Endodermal cell (in vitro differentiated cells): ENCODE measurements around the gene ZFY. TPM values are rescaled to one million over a fixed set of nuclear protein-coding genes. Genes with fewer than 3 reads are reported as not detected.

ENCODE experiments used
- DNase-seq: peaks from one replicate; pipeline ENCODE4 v3.0.0-alpha.2; 2017
- H3K27ac ChIP-seq: 2 replicates; pipeline ENCODE4 v1.5.1; 2013; ENCODE audit warnings: mild to moderate bottlenecking, low read depth, low read length, moderate library complexity
- H3K27me3 ChIP-seq: 2 replicates; pipeline ENCODE4 v1.6.1; 2013; ENCODE audit warnings: mild to moderate bottlenecking, low read length, moderate library complexity; ENCODE audit not compliant: insufficient read depth, control insufficient read depth, poor library complexity, severe bottlenecking
- H3K36me3 ChIP-seq: 2 replicates; pipeline ENCODE4 v1.7.0; 2013; ENCODE audit warnings: mild to moderate bottlenecking, low read length, moderate library complexity; ENCODE audit not compliant: control insufficient read depth, insufficient read depth
- H3K4me1 ChIP-seq: one replicate; pipeline ENCODE4 v1.7.0; 2013; ENCODE audit warnings: low read length; ENCODE audit not compliant: control insufficient read depth, insufficient read depth
- H3K4me3 ChIP-seq: 2 replicates; pipeline ENCODE4 v1.5.1; 2013; ENCODE audit warnings: mild to moderate bottlenecking, low read length, moderate library complexity
- H3K9ac ChIP-seq: 2 replicates; pipeline ENCODE4 v1.6.1; 2013; ENCODE audit warnings: mild to moderate bottlenecking, low read length, moderate library complexity; ENCODE audit not compliant: poor library complexity, severe bottlenecking; ENCODE audit errors: extremely low read depth
- H3K9me3 ChIP-seq: 2 replicates; pipeline ENCODE4 v1.6.1; 2013; ENCODE audit warnings: mild to moderate bottlenecking, low read length, moderate library complexity; ENCODE audit not compliant: control insufficient read depth
- H3K27ac Mint-ChIP-seq: 2 replicates; pipeline ENCODE4 v1.8.0; 2020; ENCODE audit warnings: mixed read lengths
- H3K27me3 Mint-ChIP-seq: 2 replicates; pipeline ENCODE4 v1.8.0; 2021; ENCODE audit warnings: mild to moderate bottlenecking, mixed read lengths; ENCODE audit not compliant: insufficient read depth
- H3K36me3 Mint-ChIP-seq: 2 replicates; pipeline ENCODE4 v1.8.0; 2020; ENCODE audit warnings: low read depth, mixed read lengths
- H3K4me1 Mint-ChIP-seq: 2 replicates; pipeline ENCODE4 v1.8.0; 2020; ENCODE audit warnings: mixed read lengths
- H3K4me3 Mint-ChIP-seq: 2 replicates; pipeline ENCODE4 v1.8.0; 2020; ENCODE audit warnings: mild to moderate bottlenecking, moderate library complexity, mixed read lengths
- H3K9me3 Mint-ChIP-seq: 2 replicates; pipeline ENCODE4 v1.8.0; 2020; ENCODE audit warnings: mild to moderate bottlenecking, mixed read lengths
- WGBS, 2 experiments: methylation state at CpG; one replicate each; pipeline versions ENCODE4 v1.1.5 to v1.1.7; 2013; ENCODE audit warnings: missing lambda C conversion rate in 2 of 2, mixed read lengths in 1 of 2; ENCODE audit not compliant: insufficient coverage in 1 of 2, insufficient read length in 1 of 2; 5-methylcytosine and 5-hydroxymethylcytosine counted together
- total RNA-seq, 2 donors: library from RNA; stranded (reverse); fragmentation: NEBNext Ultra II Directional in 1 of 2; extraction: Animal tissue kit (Norgen Biotek cat#: 25700) in 1 of 2; gene quantifications; 2 replicates in 1 of 2; 3 replicates in 1 of 2; pipeline ENCODE4 v1.2.1, GENCODE V29; 2021
- TF ChIP-seq, protein P1 (sequence below): fragments of 200-600 bp; sonication (generic); conservative IDR thresholded peaks from 2 replicates; pipeline ENCODE4 v1.5.0; 2021; ENCODE audit warnings: antibody characterized with exemption, mild to moderate bottlenecking

The ZFY gene
- total RNA-seq, 2 donors from 2014 or later: 36.7 TPM; not detected in 1

DNA sequence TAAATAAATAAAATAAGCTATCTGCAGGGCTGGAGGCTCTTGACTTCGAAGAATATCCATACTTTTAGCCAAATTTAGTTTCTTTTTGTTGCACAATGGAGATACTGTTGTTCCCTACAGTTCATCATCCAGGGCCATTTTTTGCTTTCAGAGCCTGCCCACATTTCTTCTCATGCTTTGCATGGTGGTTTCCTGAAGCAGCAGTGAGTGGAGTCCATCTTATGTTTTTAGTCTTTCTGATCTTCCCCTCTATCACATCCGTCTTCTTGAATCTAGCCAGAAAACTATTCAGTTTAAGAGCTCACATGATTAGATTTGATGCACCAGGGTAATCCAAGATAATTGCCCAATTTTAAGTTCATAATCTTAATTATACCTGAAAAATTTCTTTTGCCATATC lies 19.6 kb downstream of the ZFY start:
- H3K4me3 ChIP-seq: no peak overlapping the region
- no peak for DNase-seq
- H3K36me3 ChIP-seq: peaks cover 29% of the 10 kb centered on the region
- no peak overlapping the region for H3K27ac ChIP-seq
- H3K4me3 Mint-ChIP-seq: no peak overlapping the region
- no peaks in the 10 kb centered on the region for H3K4me1 ChIP-seq
- no peaks in the 10 kb centered on the region for H3K27me3 Mint-ChIP-seq
- no peaks in the 10 kb centered on the region for H3K9me3 Mint-ChIP-seq
- H3K9me3 ChIP-seq: no peaks in the 10 kb centered on the region
- H3K4me1 Mint-ChIP-seq: no peaks in the 10 kb centered on the region
- 93 to 100% methylated on average over 2 of the region's 2 CpGs for WGBS, 2 experiments
- no peaks in the 10 kb centered on the region for H3K36me3 Mint-ChIP-seq
- H3K9ac ChIP-seq: no peak overlapping the region
- H3K27me3 ChIP-seq: no peaks in the 10 kb centered on the region
- H3K27ac Mint-ChIP-seq: no peak overlapping the region
- TF ChIP-seq, protein P1, sequence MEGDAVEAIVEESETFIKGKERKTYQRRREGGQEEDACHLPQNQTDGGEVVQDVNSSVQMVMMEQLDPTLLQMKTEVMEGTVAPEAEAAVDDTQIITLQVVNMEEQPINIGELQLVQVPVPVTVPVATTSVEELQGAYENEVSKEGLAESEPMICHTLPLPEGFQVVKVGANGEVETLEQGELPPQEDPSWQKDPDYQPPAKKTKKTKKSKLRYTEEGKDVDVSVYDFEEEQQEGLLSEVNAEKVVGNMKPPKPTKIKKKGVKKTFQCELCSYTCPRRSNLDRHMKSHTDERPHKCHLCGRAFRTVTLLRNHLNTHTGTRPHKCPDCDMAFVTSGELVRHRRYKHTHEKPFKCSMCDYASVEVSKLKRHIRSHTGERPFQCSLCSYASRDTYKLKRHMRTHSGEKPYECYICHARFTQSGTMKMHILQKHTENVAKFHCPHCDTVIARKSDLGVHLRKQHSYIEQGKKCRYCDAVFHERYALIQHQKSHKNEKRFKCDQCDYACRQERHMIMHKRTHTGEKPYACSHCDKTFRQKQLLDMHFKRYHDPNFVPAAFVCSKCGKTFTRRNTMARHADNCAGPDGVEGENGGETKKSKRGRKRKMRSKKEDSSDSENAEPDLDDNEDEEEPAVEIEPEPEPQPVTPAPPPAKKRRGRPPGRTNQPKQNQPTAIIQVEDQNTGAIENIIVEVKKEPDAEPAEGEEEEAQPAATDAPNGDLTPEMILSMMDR: no peak

DNA sequence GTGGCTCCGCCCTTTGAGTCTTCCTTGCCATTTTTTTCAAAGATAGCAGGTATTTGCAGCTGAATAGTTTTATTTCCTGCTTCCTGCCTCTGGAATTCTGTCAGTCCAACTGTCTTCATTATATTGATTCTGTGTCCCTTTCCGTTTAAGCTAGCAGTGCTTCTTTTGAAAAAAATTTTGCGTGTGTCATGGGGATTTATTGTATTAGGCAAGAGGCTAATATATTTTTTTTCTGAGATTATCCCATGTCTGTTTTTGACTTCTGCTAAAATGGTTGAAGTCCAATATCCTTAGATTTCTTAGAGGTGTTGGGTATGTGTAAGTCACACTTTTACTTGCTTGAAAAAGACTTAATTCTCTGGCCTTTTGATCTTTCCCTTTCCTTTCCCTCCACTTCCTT lies 20.4 kb downstream of the ZFY start:
- Histone ChIP-seq H3K36me3 (peaks cover 35% of the 10 kb centered on the region), H3K4me3 (no peak overlapping the region), H3K27me3 (no peaks in the 10 kb centered on the region), H3K9ac (no peak overlapping the region), H3K4me1 (no peaks in the 10 kb centered on the region), H3K27ac (no peak overlapping the region), H3K9me3 (no peaks in the 10 kb centered on the region)
- DNase-seq: no peak
- WGBS, 2 experiments: 86% methylated on average over 3 of the region's 3 CpGs; no CpG with 5 or more reads in 1 of the 2 experiments
- H3K4me3 Mint-ChIP-seq: no peak overlapping the region
- no peaks in the 10 kb centered on the region for H3K4me1 Mint-ChIP-seq
- no peak overlapping the region for H3K27ac Mint-ChIP-seq
- TF ChIP-seq, protein P1: no peak
- H3K27me3 Mint-ChIP-seq: no peaks in the 10 kb centered on the region
- H3K36me3 Mint-ChIP-seq: no peaks in the 10 kb centered on the region
- H3K9me3 Mint-ChIP-seq: no peaks in the 10 kb centered on the region

DNA sequence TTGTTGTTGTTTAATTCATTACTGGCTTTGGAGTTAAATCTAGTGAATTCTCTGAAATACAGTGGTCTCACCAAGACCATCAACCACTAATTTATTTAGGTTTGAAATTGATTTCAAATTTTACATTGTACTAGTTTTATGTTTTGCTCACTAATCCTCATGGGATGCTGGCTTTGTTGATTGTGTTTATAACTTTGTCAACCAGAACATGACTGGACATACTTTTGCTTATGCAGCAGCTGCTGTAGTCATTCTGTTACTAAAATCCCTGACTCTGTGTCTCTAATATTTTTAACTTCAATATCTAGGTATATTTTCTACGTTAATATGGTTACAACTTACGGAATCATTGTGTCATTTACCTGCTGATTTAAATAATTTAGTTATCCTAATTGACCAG lies 26.9 kb downstream of the ZFY start:
- Mint-ChIP-seq H3K4me3 (no peak overlapping the region), H3K9me3 (no peaks in the 10 kb centered on the region), H3K4me1 (no peaks in the 10 kb centered on the region), H3K36me3 (no peaks in the 10 kb centered on the region), H3K27ac (no peak overlapping the region), H3K27me3 (no peaks in the 10 kb centered on the region)
- no peak for DNase-seq
- Histone ChIP-seq H3K27ac (no peak overlapping the region), H3K9me3 (no peaks in the 10 kb centered on the region), H3K27me3 (no peaks in the 10 kb centered on the region), H3K9ac (no peak overlapping the region), H3K4me1 (no peaks in the 10 kb centered on the region), H3K4me3 (no peak overlapping the region), H3K36me3 (peaks cover 25% of the 10 kb centered on the region)
- TF ChIP-seq, protein P1: no peak
- 100% methylated on average over 1 of the region's 2 CpGs; no CpG with 5 or more reads in 1 of the 2 experiments for WGBS, 2 experiments
